Measurements from ENCODE around the gene FAHD1.

The FAHD1 gene

GRCh38 chr16:1818204-1818872 lies 8.7 kb upstream of the FAHD1 start:
- DNase-seq, result no peak

- DNase-seq, result no peak
Measured at GRCh38 chr16:1818873-1819525, 8.0 kb upstream of the FAHD1 start.

- no peak for DNase-seq
Measured at GRCh38 chr16:1819611-1820010, 7.4 kb upstream of the FAHD1 start.

- DNase-seq, result no peak
Measured at GRCh38 chr16:1820096-1820945, 6.7 kb upstream of the FAHD1 start.

GRCh38 chr16:1820946-1821290 lies 6.1 kb upstream of the FAHD1 start:
- DNase-seq, result no peak

- DNase-seq, result no peak
Measured at GRCh38 chr16:1821861-1822611, 5.0 kb upstream of the FAHD1 start.

GRCh38 chr16:1822801-1823200 lies 4.2 kb upstream of the FAHD1 start:
- DNase-seq, result no peak

- DNase-seq, result no peak
Measured at GRCh38 chr16:1823821-1824220, 3.2 kb upstream of the FAHD1 start.

GRCh38 chr16:1825381-1825863 lies 1.6 kb upstream of the FAHD1 start:
- DNase-seq, result no peak

GRCh38 chr16:1825864-1826690 lies 929 bp upstream of the FAHD1 start:
- no peak for DNase-seq

GRCh38 chr16:1828645-1829410 lies 1.8 kb downstream of the FAHD1 start:
- DNase-seq, result no peak

- DNase-seq, result no peak
Measured at GRCh38 chr16:1830213-1830612, 3.2 kb downstream of the FAHD1 start.

- no peak for DNase-seq
Measured at GRCh38 chr16:1831186-1832075, 4.4 kb downstream of the FAHD1 start.

- no peak for DNase-seq
Measured at GRCh38 chr16:1832838-1833454, 5.9 kb downstream of the FAHD1 start.

GRCh38 chr16:1834096-1834495 lies 7.1 kb downstream of the FAHD1 start:
- no peak for DNase-seq

GRCh38 chr16:1839554-1839953 lies 12.5 kb downstream of the FAHD1 start:
- no peak for DNase-seq

GRCh38 chr16:1845985-1846384 lies 19.0 kb downstream of the FAHD1 start:
- no peak for DNase-seq

GRCh38 chr16:1846416-1846815 lies 19.4 kb downstream of the FAHD1 start:
- no peak for DNase-seq

GRCh38 chr16:1850981-1851380 lies 24.0 kb downstream of the FAHD1 start:
- no peak for DNase-seq

- no peak for DNase-seq
Measured at GRCh38 chr16:1851793-1852192, 24.8 kb downstream of the FAHD1 start.
